OCI-LY3 (cell line): ENCODE results near the gene TANGO2.

Experiments
- H2AFZ ChIP-seq: fragments of 200-600, 300-600 bp; shearing (Covaris generic); 2 replicates; pipeline ENCODE4 v1.6.0; 2014; ENCODE audit warnings: antibody characterized with exemption, low read depth, low read length
- H3K27ac ChIP-seq: fragments of 200-600, 300-600 bp; sonication (generic); 2 replicates; pipeline ENCODE4 v1.5.1; 2014; ENCODE audit warnings: mild to moderate bottlenecking, low read length, moderate library complexity, mixed read lengths
- H3K27me3 ChIP-seq: fragments of 200-600, 300-600 bp; sonication (generic); 2 replicates; pipeline ENCODE4 v1.6.1; 2014; ENCODE audit warnings: low read depth, low read length, mixed read lengths
- H3K36me3 ChIP-seq: fragments of 200-600, 300-600 bp; sonication (generic); replicated peaks from 2 replicates; pipeline ENCODE3; 2014; ENCODE audit warnings: low read depth, low read length, mixed read lengths
- H3K4me1 ChIP-seq: fragments of 300-600, 200-600 bp; sonication (generic); 2 replicates; pipeline ENCODE4 v1.6.1; 2014; ENCODE audit warnings: low read length, mixed read lengths
- H3K4me2 ChIP-seq: fragments of 200-600, 300-600 bp; sonication (generic); 2 replicates; pipeline ENCODE4 v1.6.1; 2014; ENCODE audit warnings: low read length, mixed read lengths
- H3K4me3 ChIP-seq: fragments of 300-600, 200-600 bp; sonication (generic); 2 replicates; pipeline ENCODE4 v1.5.1; 2014; ENCODE audit warnings: antibody characterized with exemption, mild to moderate bottlenecking, low read length, moderate library complexity
- H3K79me2 ChIP-seq: fragments of 300-600, 200-600 bp; shearing (Covaris generic); 2 replicates; pipeline ENCODE4 v1.6.1; 2014; ENCODE audit warnings: mild to moderate bottlenecking, low read length, mixed read lengths
- H3K9ac ChIP-seq: fragments of 300-600, 200-600 bp; shearing (Covaris generic); 2 replicates; pipeline ENCODE4 v1.6.0; 2014; ENCODE audit warnings: mild to moderate bottlenecking, low read length, moderate library complexity
- H3K9me3 ChIP-seq: fragments of 200-600, 300-600 bp; shearing (Covaris generic); 2 replicates; pipeline ENCODE4 v1.6.1; 2014; ENCODE audit warnings: low read length, mixed read lengths; ENCODE audit not compliant: insufficient read depth
- H4K20me1 ChIP-seq: fragments of 200-600, 300-600 bp; sonication (generic); 2 replicates; pipeline ENCODE4 v1.6.1; 2016; ENCODE audit warnings: low read length, mixed read lengths; ENCODE audit not compliant: insufficient read depth
- EZH2phosphoT487 ChIP-seq: fragments of 200-600 bp; shearing (Covaris generic); IDR thresholded peaks from 2 replicates; pipeline ENCODE4 v1.6.1; 2018; ENCODE audit warnings: antibody characterized with exemption, mixed run types, low read depth
- TF ChIP-seq, protein P1 (sequence below): fragments of 200-600, 300-600 bp; sonication (generic); IDR thresholded peaks from 2 replicates; pipeline ENCODE4 v1.5.1; 2014; ENCODE audit warnings: antibody characterized with exemption, low read length, low read depth

The TANGO2 gene

DNA sequence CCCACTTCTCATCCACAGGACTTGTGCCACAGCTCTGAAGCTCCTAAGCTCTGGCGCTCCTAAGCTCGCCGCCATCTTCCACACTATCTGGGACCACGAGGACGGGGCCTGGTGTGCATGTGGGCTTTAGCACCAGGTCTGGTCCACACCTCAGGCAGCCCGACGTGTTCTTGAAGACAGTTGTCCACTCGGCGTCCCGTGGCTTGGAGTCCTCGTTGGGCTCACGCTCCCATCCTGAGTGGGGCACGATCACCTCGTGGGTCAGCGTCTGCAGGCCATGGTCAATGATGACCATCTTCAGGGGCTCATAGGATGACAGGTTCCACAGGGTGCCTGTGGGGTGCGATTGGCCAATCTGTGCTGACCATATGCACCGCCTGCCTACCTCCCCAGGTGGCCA lies 42.2 kb upstream of the TANGO2 start:
- Histone ChIP-seq H3K79me2 (no peaks in the 10 kb centered on the region), H2AFZ (no peak overlapping the region), H4K20me1 (no peaks in the 10 kb centered on the region), H3K36me3 (no peaks in the 10 kb centered on the region), H3K9ac (no peak overlapping the region), H3K27ac (no peak overlapping the region), H3K4me3 (no peak overlapping the region), H3K9me3 (no peaks in the 10 kb centered on the region), H3K27me3 (no peaks in the 10 kb centered on the region), H3K4me2 (no peak overlapping the region), H3K4me1 (peaks cover 3% of the 10 kb centered on the region; the same call in 1 of the 2 replicates)
- TF ChIP-seq EZH2phosphoT487: no peak
- TF ChIP-seq, protein P1, sequence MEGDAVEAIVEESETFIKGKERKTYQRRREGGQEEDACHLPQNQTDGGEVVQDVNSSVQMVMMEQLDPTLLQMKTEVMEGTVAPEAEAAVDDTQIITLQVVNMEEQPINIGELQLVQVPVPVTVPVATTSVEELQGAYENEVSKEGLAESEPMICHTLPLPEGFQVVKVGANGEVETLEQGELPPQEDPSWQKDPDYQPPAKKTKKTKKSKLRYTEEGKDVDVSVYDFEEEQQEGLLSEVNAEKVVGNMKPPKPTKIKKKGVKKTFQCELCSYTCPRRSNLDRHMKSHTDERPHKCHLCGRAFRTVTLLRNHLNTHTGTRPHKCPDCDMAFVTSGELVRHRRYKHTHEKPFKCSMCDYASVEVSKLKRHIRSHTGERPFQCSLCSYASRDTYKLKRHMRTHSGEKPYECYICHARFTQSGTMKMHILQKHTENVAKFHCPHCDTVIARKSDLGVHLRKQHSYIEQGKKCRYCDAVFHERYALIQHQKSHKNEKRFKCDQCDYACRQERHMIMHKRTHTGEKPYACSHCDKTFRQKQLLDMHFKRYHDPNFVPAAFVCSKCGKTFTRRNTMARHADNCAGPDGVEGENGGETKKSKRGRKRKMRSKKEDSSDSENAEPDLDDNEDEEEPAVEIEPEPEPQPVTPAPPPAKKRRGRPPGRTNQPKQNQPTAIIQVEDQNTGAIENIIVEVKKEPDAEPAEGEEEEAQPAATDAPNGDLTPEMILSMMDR: no peak

DNA sequence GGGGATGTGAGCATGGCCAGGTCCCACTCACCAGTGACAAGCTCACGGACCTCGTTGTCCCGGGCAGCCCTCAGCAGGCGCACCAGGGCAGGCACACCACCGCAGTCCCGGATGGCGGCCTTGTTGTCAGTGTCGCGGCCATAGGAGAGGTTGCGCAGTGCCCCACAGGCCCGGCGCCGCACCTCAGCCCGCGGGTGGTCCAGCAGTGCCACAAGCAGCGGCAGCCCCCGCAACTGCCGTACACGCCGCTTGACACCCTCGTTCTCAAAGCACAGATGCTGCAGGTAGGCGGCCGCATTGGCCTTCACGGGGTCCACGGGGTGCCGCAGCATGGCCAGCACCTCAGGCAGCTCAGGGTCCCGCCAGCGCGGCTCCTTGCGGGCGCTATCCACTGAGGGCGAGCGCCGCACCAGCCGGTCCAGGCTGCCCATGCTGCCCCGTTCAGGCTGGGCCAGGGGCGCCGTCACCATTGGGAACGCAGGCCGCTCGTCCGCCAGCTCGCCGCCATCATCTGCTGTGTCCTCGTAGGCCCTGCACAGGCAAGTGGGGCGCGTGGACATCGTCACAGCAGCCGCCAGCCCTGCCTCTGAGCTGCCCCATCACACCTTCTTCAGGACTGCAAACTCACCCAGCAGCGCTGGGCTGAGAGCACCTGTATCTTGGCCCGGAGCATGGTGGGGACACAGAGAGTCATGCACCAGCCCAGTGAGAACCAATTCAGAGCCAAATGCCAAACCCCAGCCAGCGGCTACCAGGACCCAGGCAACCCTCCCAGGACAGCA lies 41.0 kb upstream of the TANGO2 start:
- Histone ChIP-seq H3K27ac (no peak overlapping the region), H3K9me3 (no peaks in the 10 kb centered on the region), H3K4me2 (no peak overlapping the region), H3K36me3 (no peaks in the 10 kb centered on the region), H3K27me3 (no peaks in the 10 kb centered on the region), H3K4me3 (no peak overlapping the region), H2AFZ (no peak overlapping the region), H4K20me1 (no peaks in the 10 kb centered on the region), H3K9ac (no peak overlapping the region), H3K79me2 (no peaks in the 10 kb centered on the region), H3K4me1 (peaks cover 6% of the 10 kb centered on the region; the same call in 1 of the 2 replicates)
- TF ChIP-seq EZH2phosphoT487: no peak
- TF ChIP-seq, protein P1: no peak

GRCh38 chr22:19980766-19981165 lies 40.1 kb upstream of the TANGO2 start:
- Histone ChIP-seq H3K9me3 (no peaks in the 10 kb centered on the region), H3K27ac (no peak overlapping the region), H3K4me2 (no peak overlapping the region), H3K4me1 (peaks cover 3% of the 10 kb centered on the region; the same call in 1 of the 2 replicates), H2AFZ (no peak overlapping the region), H3K36me3 (no peaks in the 10 kb centered on the region), H4K20me1 (no peaks in the 10 kb centered on the region), H3K9ac (no peak overlapping the region), H3K79me2 (no peaks in the 10 kb centered on the region), H3K4me3 (no peak overlapping the region), H3K27me3 (no peaks in the 10 kb centered on the region)
- no peak for TF ChIP-seq EZH2phosphoT487
- TF ChIP-seq, protein P1: no peak

DNA sequence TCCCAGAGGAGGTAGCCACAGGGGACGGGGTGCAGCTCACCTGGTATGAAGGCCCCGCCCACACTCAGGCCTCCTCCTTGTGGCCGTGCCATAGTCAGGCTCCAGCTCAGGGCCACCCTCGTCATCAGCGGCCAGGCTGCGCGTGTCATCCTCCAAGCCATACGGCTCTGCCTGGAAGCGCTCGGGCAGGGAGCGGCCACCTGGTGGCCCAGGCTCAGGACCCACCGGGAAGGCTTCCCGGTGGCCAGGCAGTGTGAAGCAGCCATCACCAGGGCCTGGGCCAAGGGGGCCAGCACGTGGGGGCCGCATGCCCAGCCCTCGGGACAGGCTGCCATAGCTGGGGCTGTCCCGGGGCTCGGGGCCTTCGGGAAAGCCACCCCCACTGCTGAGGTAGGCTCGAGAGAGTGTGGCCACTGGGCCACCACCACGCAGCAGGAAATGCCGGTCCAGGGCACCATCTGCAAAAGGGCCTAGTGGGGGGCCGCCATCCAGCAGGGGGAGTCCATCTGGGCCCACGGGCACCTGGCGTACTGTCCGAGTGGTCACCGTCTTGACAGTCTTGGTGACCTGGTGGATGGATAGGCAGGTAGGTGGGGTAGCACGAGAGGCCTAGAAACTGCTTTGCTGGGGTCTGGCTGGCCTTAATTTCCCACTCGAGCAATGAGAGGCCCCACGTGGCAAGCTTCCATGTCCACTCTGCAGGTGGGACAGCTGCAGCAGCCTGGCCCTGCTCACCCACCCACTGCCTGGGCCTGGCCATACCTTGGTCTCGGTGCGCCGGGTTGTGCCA lies 39.5 kb upstream of the TANGO2 start:
- Histone ChIP-seq H4K20me1 (no peaks in the 10 kb centered on the region), H3K4me2 (no peak overlapping the region), H3K4me1 (peaks cover 3% of the 10 kb centered on the region; the same call in 1 of the 2 replicates), H3K79me2 (no peaks in the 10 kb centered on the region), H2AFZ (no peak overlapping the region), H3K4me3 (no peak overlapping the region), H3K9me3 (no peaks in the 10 kb centered on the region), H3K27me3 (no peaks in the 10 kb centered on the region), H3K36me3 (no peaks in the 10 kb centered on the region), H3K27ac (no peak overlapping the region), H3K9ac (no peak overlapping the region)
- TF ChIP-seq, protein P1: no peak
- no peak for TF ChIP-seq EZH2phosphoT487
